ENCODE results near the gene PRKAG2.

DNA sequence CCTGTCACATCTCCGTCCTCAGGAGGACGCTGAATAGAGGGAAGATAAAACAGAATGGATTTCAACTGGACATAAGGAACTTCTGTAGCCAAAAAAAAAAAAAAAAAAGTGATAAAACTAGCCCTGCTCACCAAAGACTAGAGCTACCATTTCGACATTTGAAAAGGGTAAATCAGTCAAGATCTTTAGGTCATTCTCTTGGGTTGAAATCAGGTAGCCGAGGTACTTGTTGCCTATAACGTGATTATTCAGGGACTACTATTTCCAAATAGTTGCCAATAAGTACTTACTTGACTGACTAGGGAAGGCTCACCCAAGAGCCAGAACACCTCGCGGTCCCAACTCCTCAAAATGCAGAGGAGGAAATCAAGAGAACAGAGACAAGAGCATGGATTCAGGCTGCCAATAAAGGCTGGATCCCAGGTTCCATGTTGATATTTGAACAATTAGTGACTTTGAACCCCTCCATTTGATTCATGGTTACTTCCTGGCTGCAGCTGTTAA lies 359.3 kb downstream of the PRKAG2 start:
- TF ChIP-seq GABPA (IDR thresholded peaks at IDR 0.05 in 1 of 2, conservative IDR thresholded peaks at IDR 0.05 in 1 of 2) (no peak), SP1 (IDR thresholded peaks at IDR 0.05) (no peak), RXRA (IDR thresholded peaks at IDR 0.05) (no peak), EGR1 (IDR thresholded peaks at IDR 0.05; ENCODE audit: low read depth in 2 of 2) (no peak)
- TF ChIP-seq, protein P1, sequence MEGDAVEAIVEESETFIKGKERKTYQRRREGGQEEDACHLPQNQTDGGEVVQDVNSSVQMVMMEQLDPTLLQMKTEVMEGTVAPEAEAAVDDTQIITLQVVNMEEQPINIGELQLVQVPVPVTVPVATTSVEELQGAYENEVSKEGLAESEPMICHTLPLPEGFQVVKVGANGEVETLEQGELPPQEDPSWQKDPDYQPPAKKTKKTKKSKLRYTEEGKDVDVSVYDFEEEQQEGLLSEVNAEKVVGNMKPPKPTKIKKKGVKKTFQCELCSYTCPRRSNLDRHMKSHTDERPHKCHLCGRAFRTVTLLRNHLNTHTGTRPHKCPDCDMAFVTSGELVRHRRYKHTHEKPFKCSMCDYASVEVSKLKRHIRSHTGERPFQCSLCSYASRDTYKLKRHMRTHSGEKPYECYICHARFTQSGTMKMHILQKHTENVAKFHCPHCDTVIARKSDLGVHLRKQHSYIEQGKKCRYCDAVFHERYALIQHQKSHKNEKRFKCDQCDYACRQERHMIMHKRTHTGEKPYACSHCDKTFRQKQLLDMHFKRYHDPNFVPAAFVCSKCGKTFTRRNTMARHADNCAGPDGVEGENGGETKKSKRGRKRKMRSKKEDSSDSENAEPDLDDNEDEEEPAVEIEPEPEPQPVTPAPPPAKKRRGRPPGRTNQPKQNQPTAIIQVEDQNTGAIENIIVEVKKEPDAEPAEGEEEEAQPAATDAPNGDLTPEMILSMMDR (IDR thresholded peaks at IDR 0.05; ENCODE audit: low read depth, low read length, missing input control): no peak
